Measurements from ENCODE around the gene SNAPC1. TPM values are rescaled to one million over a fixed set of nuclear protein-coding genes. Genes with fewer than 3 reads are reported as not detected.

SNAPC1 gene
- total and polyA plus RNA-seq, 9 of the 15 experiments (the other 6 are each of a cell fraction or from before 2014, with no cell fraction given) = 3.7 to 9.0 (median 7.9) TPM

GRCh38 chr14:61750708-61751474 is 11.3 kb upstream of the SNAPC1 start (continued):
- TF ChIP-seq, protein P1, sequence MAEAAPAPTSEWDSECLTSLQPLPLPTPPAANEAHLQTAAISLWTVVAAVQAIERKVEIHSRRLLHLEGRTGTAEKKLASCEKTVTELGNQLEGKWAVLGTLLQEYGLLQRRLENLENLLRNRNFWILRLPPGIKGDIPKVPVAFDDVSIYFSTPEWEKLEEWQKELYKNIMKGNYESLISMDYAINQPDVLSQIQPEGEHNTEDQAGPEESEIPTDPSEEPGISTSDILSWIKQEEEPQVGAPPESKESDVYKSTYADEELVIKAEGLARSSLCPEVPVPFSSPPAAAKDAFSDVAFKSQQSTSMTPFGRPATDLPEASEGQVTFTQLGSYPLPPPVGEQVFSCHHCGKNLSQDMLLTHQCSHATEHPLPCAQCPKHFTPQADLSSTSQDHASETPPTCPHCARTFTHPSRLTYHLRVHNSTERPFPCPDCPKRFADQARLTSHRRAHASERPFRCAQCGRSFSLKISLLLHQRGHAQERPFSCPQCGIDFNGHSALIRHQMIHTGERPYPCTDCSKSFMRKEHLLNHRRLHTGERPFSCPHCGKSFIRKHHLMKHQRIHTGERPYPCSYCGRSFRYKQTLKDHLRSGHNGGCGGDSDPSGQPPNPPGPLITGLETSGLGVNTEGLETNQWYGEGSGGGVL (CRISPR knock-in tag; IDR thresholded peaks at IDR 0.05) = no peak
- TF ChIP-seq SMARCA4 (IDR thresholded peaks at IDR 0.05) (no peak), ZNF212 (CRISPR knock-in tag; IDR thresholded peaks at IDR 0.05) (no peak), ATF1 (CRISPR knock-in tag; IDR thresholded peaks at IDR 0.05) (no peak), ATF1 (tag; IDR thresholded peaks at IDR 0.05) (peak; percentile 67), EGR1 (conservative IDR thresholded peaks at IDR 0.05) (peak; percentile 58; the same call in 1 of the 2 replicates), ZNF143 (CRISPR knock-in tag; IDR thresholded peaks at IDR 0.05) (no peak), TAL1 (IDR thresholded peaks at IDR 0.05) (no peak), CBFA2T2 (conservative IDR thresholded peaks at IDR 0.05) (no peak), U2AF1 (optimal IDR thresholded peaks at IDR 0.05; ENCODE audit: low read depth, low read length) (no peak), KAT7 (CRISPR knock-in tag; IDR thresholded peaks at IDR 0.05; ENCODE audit: borderline replicate concordance) (peak; percentile 28; the same call in 1 of the 2 replicates), FOXP1 (CRISPR knock-in tag; IDR thresholded peaks at IDR 0.05) (no peak), SP2 (IDR thresholded peaks at IDR 0.05; ENCODE audit: extremely low read depth, low read depth, low read length, poor library complexity, severe bottlenecking) (no peak), MXI1 (IDR thresholded peaks at IDR 0.05; ENCODE audit: low read depth, low read length) (no peak), MCM7 (IDR thresholded peaks at IDR 0.05) (no peak), ZKSCAN1 (IDR thresholded peaks at IDR 0.05; ENCODE audit: low read depth, low read length) (peak; percentile 54; the same call in 1 of the 2 replicates), PHF8 (IDR thresholded peaks at IDR 0.05; ENCODE audit: borderline replicate concordance, low read length) (peak; percentile 74; the same call in 1 of the 2 replicates), KDM2B (CRISPR knock-in tag; IDR thresholded peaks at IDR 0.05) (peak; percentile 31; the same call in 1 of the 2 replicates), C11orf30 (IDR thresholded peaks at IDR 0.05; ENCODE audit: low read depth) (0 out of 2 replicates have a peak, but pooled peaks have one; percentile 6), ZBTB9 (CRISPR knock-in tag; IDR thresholded peaks at IDR 0.05) (peak; percentile 58; the same call in 1 of the 2 replicates), ZNF511 (CRISPR knock-in tag; IDR thresholded peaks at IDR 0.05) (no peak)
- TF ChIP-seq, protein P2, sequence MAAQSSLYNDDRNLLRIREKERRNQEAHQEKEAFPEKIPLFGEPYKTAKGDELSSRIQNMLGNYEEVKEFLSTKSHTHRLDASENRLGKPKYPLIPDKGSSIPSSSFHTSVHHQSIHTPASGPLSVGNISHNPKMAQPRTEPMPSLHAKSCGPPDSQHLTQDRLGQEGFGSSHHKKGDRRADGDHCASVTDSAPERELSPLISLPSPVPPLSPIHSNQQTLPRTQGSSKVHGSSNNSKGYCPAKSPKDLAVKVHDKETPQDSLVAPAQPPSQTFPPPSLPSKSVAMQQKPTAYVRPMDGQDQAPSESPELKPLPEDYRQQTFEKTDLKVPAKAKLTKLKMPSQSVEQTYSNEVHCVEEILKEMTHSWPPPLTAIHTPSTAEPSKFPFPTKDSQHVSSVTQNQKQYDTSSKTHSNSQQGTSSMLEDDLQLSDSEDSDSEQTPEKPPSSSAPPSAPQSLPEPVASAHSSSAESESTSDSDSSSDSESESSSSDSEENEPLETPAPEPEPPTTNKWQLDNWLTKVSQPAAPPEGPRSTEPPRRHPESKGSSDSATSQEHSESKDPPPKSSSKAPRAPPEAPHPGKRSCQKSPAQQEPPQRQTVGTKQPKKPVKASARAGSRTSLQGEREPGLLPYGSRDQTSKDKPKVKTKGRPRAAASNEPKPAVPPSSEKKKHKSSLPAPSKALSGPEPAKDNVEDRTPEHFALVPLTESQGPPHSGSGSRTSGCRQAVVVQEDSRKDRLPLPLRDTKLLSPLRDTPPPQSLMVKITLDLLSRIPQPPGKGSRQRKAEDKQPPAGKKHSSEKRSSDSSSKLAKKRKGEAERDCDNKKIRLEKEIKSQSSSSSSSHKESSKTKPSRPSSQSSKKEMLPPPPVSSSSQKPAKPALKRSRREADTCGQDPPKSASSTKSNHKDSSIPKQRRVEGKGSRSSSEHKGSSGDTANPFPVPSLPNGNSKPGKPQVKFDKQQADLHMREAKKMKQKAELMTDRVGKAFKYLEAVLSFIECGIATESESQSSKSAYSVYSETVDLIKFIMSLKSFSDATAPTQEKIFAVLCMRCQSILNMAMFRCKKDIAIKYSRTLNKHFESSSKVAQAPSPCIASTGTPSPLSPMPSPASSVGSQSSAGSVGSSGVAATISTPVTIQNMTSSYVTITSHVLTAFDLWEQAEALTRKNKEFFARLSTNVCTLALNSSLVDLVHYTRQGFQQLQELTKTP (IDR thresholded peaks at IDR 0.05; ENCODE audit: low read depth in 1 of 2, partially characterized antibody in 2 of 2) = no peak

All from K562 (cell line).